IPS-15b (cell line): ENCODE results near the gene RAB1B.
"Not testable (repeated sequence)": the region's sequence is repeated elsewhere in the genome, so short reads cannot be mapped to it uniquely, and the experiment has no call there.

Experiments
- H3K27me3 ChIP-seq: one replicate; pipeline ENCODE4 v1.6.1; 2013; ENCODE audit warnings: low read length; ENCODE audit not compliant: control insufficient read depth, insufficient read depth
- H3K36me3 ChIP-seq: one replicate; pipeline ENCODE4 v1.6.1; 2013; ENCODE audit warnings: low read length; ENCODE audit not compliant: control insufficient read depth, insufficient read depth
- H3K4me1 ChIP-seq: one replicate; pipeline ENCODE4 v1.6.1; 2013; ENCODE audit warnings: mild to moderate bottlenecking, low read length; ENCODE audit not compliant: control insufficient read depth, insufficient read depth
- H3K4me3 ChIP-seq: one replicate; pipeline ENCODE4 v1.5.1; 2013; ENCODE audit warnings: low read depth, low read length
- H3K9ac ChIP-seq: one replicate; pipeline ENCODE4 v1.6.1; 2013; ENCODE audit warnings: low read depth, mild to moderate bottlenecking, low read length
- H3K9me3 ChIP-seq: one replicate; pipeline ENCODE4 v1.6.1; 2013; ENCODE audit warnings: mild to moderate bottlenecking, low read length; ENCODE audit not compliant: control insufficient read depth, insufficient read depth

RAB1B gene

DNA sequence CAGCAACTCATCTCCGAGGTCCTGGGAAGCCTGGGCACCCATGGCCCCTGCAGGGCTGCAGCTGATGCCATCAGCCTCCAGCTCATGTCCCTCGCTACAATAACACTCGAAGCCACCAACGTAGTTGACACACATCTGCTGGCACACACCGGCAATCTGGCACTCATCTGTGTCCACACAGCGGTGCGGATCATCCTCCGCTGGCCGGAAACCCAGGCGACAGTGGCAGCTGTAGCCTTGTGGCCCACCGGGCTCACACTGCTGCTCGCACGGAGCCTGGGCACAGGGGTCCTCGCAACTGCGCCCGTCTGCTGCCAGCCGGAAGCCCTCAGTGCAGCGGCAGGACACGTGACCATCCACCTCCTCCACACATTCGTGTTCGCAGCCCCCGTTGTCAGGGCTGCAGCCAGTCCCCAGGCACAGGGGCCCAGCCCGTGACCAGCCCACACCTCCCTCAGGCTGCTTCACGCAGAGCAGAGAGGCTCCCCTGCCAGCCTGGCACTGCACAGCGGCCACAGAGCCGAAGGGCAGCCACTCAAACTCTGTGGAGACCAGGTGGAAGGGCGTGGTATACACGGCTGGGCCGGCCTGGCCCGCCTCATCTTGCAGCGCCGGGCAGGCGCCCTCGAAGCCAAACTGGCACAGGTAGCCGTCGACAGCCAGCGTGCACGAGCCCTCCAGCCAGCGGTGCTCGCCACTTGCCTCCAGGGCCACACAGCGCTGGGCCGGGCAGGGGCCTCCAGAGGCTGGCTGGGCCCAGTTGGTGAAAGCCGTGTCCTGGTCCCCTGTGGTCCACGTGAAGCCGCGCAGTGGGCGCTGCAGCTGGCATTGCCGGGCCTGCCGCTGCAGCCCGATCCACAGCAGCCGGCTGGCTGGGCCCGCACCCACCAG is 47.7 kb downstream of the RAB1B start:
- H3K9ac ChIP-seq, result no peak overlapping the region
- no peaks in the 10 kb centered on the region for H3K9me3 ChIP-seq
- no peaks in the 10 kb centered on the region for H3K36me3 ChIP-seq
- peaks cover 15% of the 10 kb centered on the region for H3K4me1 ChIP-seq
- no peak overlapping the region for H3K4me3 ChIP-seq
- H3K27me3 ChIP-seq, result peaks cover 2% of the 10 kb centered on the region

DNA sequence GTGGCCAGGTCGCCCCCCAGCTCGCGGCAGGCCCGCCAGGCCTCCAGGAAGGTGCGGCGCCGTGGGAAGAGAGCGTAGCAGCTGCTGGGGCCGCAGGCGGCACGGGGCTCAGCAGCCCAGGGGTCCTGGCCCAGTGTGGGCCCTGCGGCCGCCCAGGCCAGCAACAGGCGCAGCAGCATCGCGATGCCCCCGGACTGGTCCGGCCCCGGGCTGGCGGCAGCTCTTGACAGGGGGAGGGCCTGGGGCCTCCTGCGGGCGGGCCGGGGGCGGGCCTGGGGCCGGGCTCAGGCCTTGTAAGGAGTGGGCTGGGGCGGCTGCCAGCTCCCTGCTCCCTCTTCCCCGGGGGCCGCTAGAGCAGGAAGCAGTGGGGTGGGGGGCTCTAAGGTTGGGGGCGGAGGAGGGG is 48.4 kb downstream of the RAB1B start, which contains the start of gene CD248:
TSS of gene CD248 (minus strand) at position 196 of the 403 bp plus-strand sequence. CDS start at position 179, 17 bp downstream.
- peak within 1 kb of the TSS; percentile 13 for H3K4me3 ChIP-seq
- no peaks in the 10 kb centered on the region for H3K9me3 ChIP-seq
- H3K27me3 ChIP-seq, result peaks cover 2% of the 10 kb centered on the region
- peaks cover 13% of the 10 kb centered on the region for H3K4me1 ChIP-seq
- H3K36me3 ChIP-seq, result no peaks in the 10 kb centered on the region
- H3K9ac ChIP-seq, result no peak within 1 kb of the TSS

DNA sequence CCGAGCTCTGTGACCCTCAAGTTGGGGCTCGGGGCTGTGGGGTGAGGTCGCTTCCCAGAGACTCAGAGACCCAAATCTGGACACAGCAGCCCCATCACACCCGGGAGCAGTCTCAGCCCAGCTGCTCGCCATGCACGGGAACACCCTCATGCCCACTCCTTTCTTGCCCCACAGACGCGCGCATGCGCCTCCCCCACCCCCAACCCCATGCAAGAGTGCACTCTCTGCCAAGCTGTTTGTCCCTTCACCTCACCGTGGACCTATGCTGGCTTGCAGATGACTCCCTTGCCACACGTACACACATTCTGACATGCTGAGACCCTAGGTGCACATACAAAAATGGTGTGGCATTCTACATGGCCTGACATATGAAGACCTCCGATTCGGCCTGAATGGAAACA is 48.9 kb downstream of the RAB1B start:
- Histone ChIP-seq H3K9me3 (no peaks in the 10 kb centered on the region), H3K36me3 (no peaks in the 10 kb centered on the region), H3K27me3 (peaks cover 2% of the 10 kb centered on the region), H3K4me1 (peaks cover 13% of the 10 kb centered on the region), H3K9ac (no peak overlapping the region), H3K4me3 (no peak overlapping the region)

DNA sequence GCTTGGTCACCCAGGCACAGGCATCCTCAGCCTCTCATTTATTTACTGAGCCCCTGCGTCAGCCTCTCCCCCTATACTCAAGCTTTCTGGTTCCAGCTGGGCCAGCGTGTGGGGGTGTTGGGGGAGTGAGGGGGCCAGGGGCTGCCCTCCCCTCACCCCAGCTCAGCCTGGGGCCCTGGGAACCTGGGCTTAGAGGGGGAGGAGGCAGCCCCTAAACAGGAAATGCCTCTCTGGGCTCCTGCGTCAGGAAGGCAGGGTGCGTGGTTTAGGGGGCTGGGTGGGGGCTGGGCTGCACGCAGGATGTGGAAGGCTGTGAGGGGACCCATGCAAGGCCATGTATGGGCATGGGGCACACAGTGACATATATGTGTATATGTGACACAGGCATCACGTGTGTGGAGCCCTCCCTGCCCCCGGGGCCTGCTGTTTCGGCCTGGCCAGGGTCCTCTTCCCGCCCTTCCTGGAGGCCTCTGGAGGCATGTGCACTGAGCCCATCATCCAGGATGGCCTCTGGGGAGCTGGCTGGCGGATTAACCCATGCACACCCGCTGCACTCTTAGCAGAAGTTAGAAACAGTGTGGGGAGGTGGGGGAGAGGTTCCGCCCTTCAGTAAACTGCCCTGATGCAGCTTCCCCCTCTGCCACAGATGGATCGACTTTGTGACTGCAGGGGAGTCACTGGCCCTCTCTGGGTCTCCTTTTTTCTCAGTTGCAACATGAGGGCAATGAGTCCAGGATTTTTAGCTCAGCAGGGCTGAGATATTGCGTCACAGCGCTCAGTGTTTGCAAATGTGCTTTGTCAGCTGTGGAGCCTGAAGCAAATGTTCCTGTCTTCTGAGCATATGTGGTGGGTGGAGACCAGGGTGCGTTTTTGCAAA is 49.5 kb downstream of the RAB1B start:
- Histone ChIP-seq H3K36me3 (no peaks in the 10 kb centered on the region), H3K9ac (no peak overlapping the region), H3K27me3 (peaks cover 2% of the 10 kb centered on the region), H3K4me3 (peak overlapping the region; percentile 13), H3K4me1 (peaks cover 13% of the 10 kb centered on the region), H3K9me3 (no peaks in the 10 kb centered on the region)

DNA sequence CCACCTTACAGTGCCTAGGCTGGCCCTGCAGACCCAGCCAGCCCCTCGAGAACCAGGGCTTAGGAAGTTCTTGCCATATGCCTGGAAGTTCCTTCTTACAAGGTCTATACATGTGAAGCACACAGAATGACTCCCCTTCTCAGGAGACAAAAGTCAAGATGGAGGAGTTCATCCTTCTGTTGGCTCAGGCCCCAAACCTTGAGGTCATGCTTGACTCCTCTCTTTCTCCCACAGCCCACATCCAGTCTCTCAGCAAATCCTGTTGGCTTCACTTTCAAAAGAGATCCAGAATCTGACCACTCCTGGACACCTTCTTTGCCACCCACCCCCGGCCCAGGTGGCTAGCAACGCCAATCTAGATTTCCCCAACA is 50.1 kb downstream of the RAB1B start:
- Histone ChIP-seq H3K4me3 (no peak overlapping the region), H3K9me3 (no peaks in the 10 kb centered on the region), H3K27me3 (peaks cover 2% of the 10 kb centered on the region), H3K9ac (no peak overlapping the region), H3K4me1 (peaks cover 13% of the 10 kb centered on the region), H3K36me3 (no peaks in the 10 kb centered on the region)

DNA sequence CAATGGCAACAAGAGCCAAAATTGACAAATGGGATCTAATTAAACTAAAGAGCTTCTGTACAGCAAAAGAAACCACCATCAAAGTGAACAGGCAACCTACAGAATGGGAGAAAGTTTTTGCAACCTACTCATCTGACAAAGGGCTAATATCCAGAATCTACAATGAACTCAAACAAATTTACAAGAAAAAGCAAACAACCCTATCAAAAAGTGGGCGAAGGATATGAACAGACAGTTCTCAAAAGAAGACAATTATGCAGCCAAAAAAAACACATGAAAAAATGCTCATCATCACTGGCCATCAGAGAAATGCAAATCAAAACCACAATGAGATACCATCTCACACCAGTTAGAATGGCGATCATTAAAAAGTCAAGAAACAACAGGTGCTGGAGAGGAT is 51.9 kb downstream of the RAB1B start:
- H3K36me3 ChIP-seq, H3K4me3 ChIP-seq, H3K9ac ChIP-seq, H3K27me3 ChIP-seq, H3K9me3 ChIP-seq, H3K4me1 ChIP-seq: not testable (repeated sequence)

DNA sequence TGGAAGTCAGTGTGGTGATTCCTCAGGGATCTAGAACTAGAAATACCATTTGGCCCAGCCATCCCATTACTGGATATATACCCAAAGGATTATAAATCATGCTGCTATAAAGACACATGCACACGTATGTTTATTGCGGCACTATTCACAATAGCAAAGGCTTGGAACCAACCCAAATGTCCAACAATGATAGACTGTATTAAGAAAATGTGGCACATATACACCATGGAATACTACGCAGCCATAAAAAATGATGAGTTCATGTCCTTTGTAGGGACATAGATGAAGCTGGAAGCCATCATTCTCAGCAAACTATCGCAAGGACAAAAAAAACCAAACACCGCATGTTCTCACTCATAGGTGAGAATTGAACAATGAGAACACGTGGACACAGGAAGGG is 52.3 kb downstream of the RAB1B start:
- H3K27me3 ChIP-seq, H3K4me3 ChIP-seq, H3K36me3 ChIP-seq, H3K9me3 ChIP-seq, H3K4me1 ChIP-seq, H3K9ac ChIP-seq: not testable (repeated sequence)

DNA sequence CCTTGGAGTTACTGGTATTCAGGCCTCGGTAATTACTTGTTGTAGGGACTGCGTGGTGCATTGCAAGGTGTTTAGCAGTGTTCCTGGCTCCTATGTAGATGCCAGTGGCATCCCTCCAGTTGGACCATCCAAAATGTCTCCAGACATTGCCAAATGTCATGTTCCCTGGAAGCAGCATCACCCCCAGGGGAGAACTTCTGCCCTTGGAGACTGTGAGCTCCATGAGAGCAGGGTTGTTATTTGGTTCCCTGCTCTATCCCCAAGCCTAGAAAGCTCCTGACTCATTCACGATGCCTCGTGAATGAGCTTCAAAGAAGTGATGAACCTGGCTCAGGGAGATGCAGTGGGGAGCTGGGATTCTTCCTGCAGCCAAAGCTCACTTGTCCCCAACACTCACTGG is 53.2 kb downstream of the RAB1B start:
- Histone ChIP-seq H3K9me3 (no peaks in the 10 kb centered on the region), H3K9ac (no peak overlapping the region), H3K4me3 (no peak overlapping the region), H3K4me1 (peaks cover 10% of the 10 kb centered on the region), H3K36me3 (no peaks in the 10 kb centered on the region), H3K27me3 (no peaks in the 10 kb centered on the region)

DNA sequence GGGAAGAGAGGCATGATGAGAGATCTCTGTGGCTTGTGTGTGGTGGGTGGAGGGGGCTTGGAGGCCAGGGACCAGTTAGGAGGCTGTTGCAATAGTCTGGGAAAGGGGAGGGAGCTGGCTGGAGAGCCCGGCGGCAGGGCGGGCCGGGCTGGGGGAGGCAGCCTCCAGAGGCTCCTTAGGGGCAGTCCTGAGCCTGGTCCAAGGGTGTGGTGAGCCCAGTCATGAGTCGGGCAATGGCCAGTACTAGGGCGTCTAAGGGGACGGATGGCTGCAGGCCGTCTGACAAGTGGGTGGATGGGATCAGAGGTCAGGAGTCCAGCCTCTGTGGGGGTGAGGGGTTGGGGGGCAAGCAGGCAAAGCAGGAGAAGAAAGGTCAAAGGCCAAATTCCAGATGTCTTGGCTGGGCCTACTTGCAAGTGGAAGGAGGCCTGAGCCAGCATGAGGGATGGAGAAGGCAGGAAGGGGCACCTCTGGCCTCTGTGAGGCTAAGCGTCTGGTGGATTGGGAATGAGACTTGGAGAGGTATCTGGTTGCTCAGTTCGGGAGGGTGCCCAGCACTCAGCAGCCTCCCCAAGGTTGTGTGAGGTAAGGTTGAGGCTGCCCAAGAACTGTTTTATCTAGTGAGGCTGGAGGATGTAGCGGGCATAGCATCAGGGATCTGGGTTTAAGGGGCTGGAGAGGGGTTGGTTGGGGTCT is 54.4 kb downstream of the RAB1B start:
- no peaks in the 10 kb centered on the region for H3K9me3 ChIP-seq
- no peaks in the 10 kb centered on the region for H3K36me3 ChIP-seq
- H3K27me3 ChIP-seq, result no peaks in the 10 kb centered on the region
- peaks cover 9% of the 10 kb centered on the region for H3K4me1 ChIP-seq
- no peak overlapping the region for H3K9ac ChIP-seq
- no peak overlapping the region for H3K4me3 ChIP-seq

DNA sequence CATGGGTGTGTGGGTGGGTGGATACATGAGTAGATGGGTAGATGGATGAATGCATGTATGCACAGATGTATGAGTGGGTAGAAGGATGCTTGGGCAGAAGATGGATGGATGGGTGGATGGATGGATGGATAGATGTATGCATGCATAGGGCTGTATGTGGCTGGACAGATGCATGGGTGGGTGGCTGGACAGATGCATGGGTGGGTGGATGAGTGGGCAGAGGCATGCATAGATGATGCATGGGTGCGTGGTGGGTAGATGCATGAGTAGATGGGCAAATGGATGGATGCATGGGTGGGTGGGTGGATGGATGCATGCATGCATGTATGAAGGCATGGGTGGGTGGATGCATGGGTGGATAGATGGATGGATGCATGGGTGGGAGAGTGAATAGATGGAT is 55.2 kb downstream of the RAB1B start:
- H3K4me1 ChIP-seq, result peaks cover 5% of the 10 kb centered on the region

DNA sequence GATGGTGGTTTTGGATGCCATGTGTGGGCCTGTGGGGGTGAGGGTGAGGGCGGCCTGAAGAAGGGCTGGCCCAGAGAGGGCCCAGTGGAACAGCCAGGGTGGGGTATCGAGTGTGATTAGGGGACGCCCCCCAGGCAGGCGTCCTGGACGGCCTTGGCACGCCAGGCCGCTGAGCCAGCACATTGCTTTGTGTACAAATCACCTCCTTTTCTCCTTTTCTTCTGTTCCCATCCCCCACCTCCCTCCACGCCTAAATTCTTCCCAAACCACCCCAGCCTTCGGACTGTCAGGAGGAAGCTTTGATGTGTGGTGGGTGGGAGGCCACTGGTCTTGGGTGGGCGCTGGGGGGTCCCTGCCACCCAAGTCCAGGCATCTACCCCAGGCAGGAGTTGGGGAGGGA is 56.2 kb downstream of the RAB1B start:
- peaks cover 6% of the 10 kb centered on the region for H3K4me1 ChIP-seq
- H3K36me3 ChIP-seq, result no peaks in the 10 kb centered on the region
- peak overlapping the region; percentile 37 for H3K9ac ChIP-seq
- no peaks in the 10 kb centered on the region for H3K27me3 ChIP-seq
- H3K9me3 ChIP-seq, result no peaks in the 10 kb centered on the region
- no peak overlapping the region for H3K4me3 ChIP-seq

More for the DNA sequence above, 55.2 kb downstream of the RAB1B start:
- no peak overlapping the region for H3K9ac ChIP-seq
- H3K4me3 ChIP-seq, result no peak overlapping the region
- H3K9me3 ChIP-seq, result no peaks in the 10 kb centered on the region
- H3K27me3 ChIP-seq, result no peaks in the 10 kb centered on the region
- H3K36me3 ChIP-seq, result no peaks in the 10 kb centered on the region
